Liver (tissue), 9 donors: ENCODE measurements around the gene CSPG4. TPM values are rescaled to one million over a fixed set of nuclear protein-coding genes. Genes with fewer than 3 reads are reported as not detected.
A peak's percentile ranks its signal among the peaks of the same experiment; 100 is the strongest.

Source experiments
- DNase-seq: peaks from one replicate; pipeline ENCODE4 v3.0.0-alpha.2; 2017; ENCODE audit warnings: low spot score
- H3K27ac ChIP-seq, 2 donors: one replicate each; pipeline ENCODE4 v1.7.0; 2013; ENCODE audit warnings: inconsistent platforms in 2 of 2, low read length in 2 of 2, control low read depth in 1 of 2, low read depth in 1 of 2, mild to moderate bottlenecking in 1 of 2
- H3K27me3 ChIP-seq, 4 donors: one replicate each; pipeline versions ENCODE4 v1.6.1 to v1.7.0; 2013; ENCODE audit warnings: low read length in 3 of 4, inconsistent platforms in 1 of 4, mild to moderate bottlenecking in 1 of 4, moderate library complexity in 1 of 4; ENCODE audit not compliant: control insufficient read depth in 4 of 4, insufficient read depth in 4 of 4
- H3K36me3 ChIP-seq, 4 donors: one replicate each; pipeline versions ENCODE4 v1.6.1 to v1.7.0; 2013; ENCODE audit warnings: low read length in 3 of 4, mild to moderate bottlenecking in 3 of 4, low read depth in 1 of 4, moderate library complexity in 1 of 4; ENCODE audit not compliant: control insufficient read depth in 4 of 4, insufficient read depth in 3 of 4
- H3K4me1 ChIP-seq, 4 donors: one replicate each; pipeline versions ENCODE4 v1.6.1 to v1.7.0; 2013; ENCODE audit warnings: low read length in 3 of 4, mild to moderate bottlenecking in 3 of 4, moderate library complexity in 1 of 4; ENCODE audit not compliant: control insufficient read depth in 4 of 4, insufficient read depth in 4 of 4
- H3K4me3 ChIP-seq, 3 donors: one replicate each; pipeline versions ENCODE4 v1.6.1 to v1.7.0; 2013; ENCODE audit warnings: low read length in 3 of 3, control low read depth in 1 of 3, low read depth in 1 of 3, mild to moderate bottlenecking in 1 of 3
- H3K9ac ChIP-seq, 2 donors: one replicate each; pipeline ENCODE4 v1.7.0; 2013; ENCODE audit warnings: low read length in 2 of 2, mild to moderate bottlenecking in 2 of 2, moderate library complexity in 2 of 2, control low read depth in 1 of 2, low read depth in 1 of 2
- H3K9me3 ChIP-seq, 4 donors: one replicate each; pipeline versions ENCODE4 v1.6.1 to v1.7.0; 2013; ENCODE audit warnings: low read length in 3 of 4; ENCODE audit not compliant: control insufficient read depth in 4 of 4
- CTCF ChIP-seq: fragments of 150-350 bp; IDR thresholded peaks from 2 replicates; pipeline ENCODE4 v1.5.1; 2017; ENCODE audit warnings: improper control_type of control experiment, low read depth, low read length; ENCODE audit not compliant: missing input control
- EGR1 ChIP-seq, 2 donors: IDR thresholded peaks; 2 replicates each; pipeline ENCODE4 v1.6.1; 2016 to 2018; ENCODE audit warnings: antibody characterized with exemption in 2 of 2, low read depth in 2 of 2
- FOXA1 ChIP-seq: IDR thresholded peaks from 2 replicates; pipeline ENCODE4 v1.6.1; 2016; ENCODE audit warnings: antibody characterized with exemption
- FOXA2 ChIP-seq: IDR thresholded peaks from 2 replicates; pipeline ENCODE4 v1.6.1; 2016; ENCODE audit warnings: antibody characterized with exemption
- GABPA ChIP-seq, 2 donors: IDR thresholded peaks in 1 of 2; conservative IDR thresholded peaks in 1 of 2; 2 replicates each; pipeline ENCODE4 v1.6.1; 2016; ENCODE audit warnings: antibody characterized with exemption in 2 of 2, mild to moderate bottlenecking in 1 of 2, moderate library complexity in 1 of 2
- HNF4A ChIP-seq, 2 donors: conservative IDR thresholded peaks; 2 replicates each; pipeline ENCODE4 v1.6.1; 2016; ENCODE audit warnings: antibody characterized with exemption in 2 of 2, mild to moderate bottlenecking in 2 of 2
- HNF4G ChIP-seq: IDR thresholded peaks from 2 replicates; pipeline ENCODE4 v1.6.1; 2016; ENCODE audit warnings: antibody characterized with exemption
- JUND ChIP-seq, 2 donors: IDR thresholded peaks; 2 replicates each; pipeline ENCODE4 v1.6.1; 2016; ENCODE audit warnings: antibody characterized with exemption in 2 of 2
- MAX ChIP-seq: IDR thresholded peaks from 2 replicates; pipeline ENCODE4 v1.6.1; 2016; ENCODE audit warnings: antibody characterized with exemption
- NR2F2 ChIP-seq: IDR thresholded peaks from 2 replicates; pipeline ENCODE4 v1.6.1; 2016; ENCODE audit warnings: antibody characterized with exemption
- RAD21 ChIP-seq, 2 donors: IDR thresholded peaks; 2 replicates each; pipeline ENCODE4 v1.6.1; 2016; ENCODE audit warnings: antibody characterized with exemption in 2 of 2, mild to moderate bottlenecking in 2 of 2
- REST ChIP-seq: IDR thresholded peaks from 2 replicates; pipeline ENCODE4 v1.6.1; 2016; ENCODE audit warnings: antibody characterized with exemption, mild to moderate bottlenecking
- RXRA ChIP-seq, 2 donors: IDR thresholded peaks; 2 replicates each; pipeline ENCODE4 v1.6.1; 2017 to 2018; ENCODE audit warnings: antibody characterized with exemption in 2 of 2, mild to moderate bottlenecking in 1 of 2
- SP1 ChIP-seq: IDR thresholded peaks from 2 replicates; pipeline ENCODE4 v1.6.1; 2018; ENCODE audit warnings: antibody characterized with exemption, mild to moderate bottlenecking
- TAF1 ChIP-seq: conservative IDR thresholded peaks from 2 replicates; pipeline ENCODE4 v1.6.1; 2016; ENCODE audit warnings: antibody characterized with exemption, mild to moderate bottlenecking
- YY1 ChIP-seq: IDR thresholded peaks from 2 replicates; pipeline ENCODE4 v1.6.1; 2016; ENCODE audit warnings: antibody characterized with exemption, mild to moderate bottlenecking
- WGBS: extraction: QIAGEN DNeasy Blood & Tissue Kit; methylation state at CpG from one replicate; pipeline ENCODE4 v1.1.7; 2013; 5-methylcytosine and 5-hydroxymethylcytosine counted together
- polyA plus RNA-seq, 2 donors: library from polyadenylated mRNA; stranded (reverse) in 1 of 2; unstranded in 1 of 2; fragments of 200-250 nt in 1 of 2; fragments of >200 nt in 1 of 2; fragmentation: Nextera tagmentation in 1 of 2; extraction: Ambion mirVana in 1 of 2; gene quantifications; one replicate each; pipeline versions ENCODE4 v1.2.1 to v1.2.3, GENCODE V29; 2013 to 2015
- total RNA-seq, 2 donors: library from RNA; depleted of rRNA; stranded (reverse); fragments of >200 nt; gene quantifications; one replicate each; pipeline ENCODE4 v1.2.3, GENCODE V29; 2014
- TF ChIP-seq, protein P1 (sequence below): IDR thresholded peaks from 2 replicates; pipeline ENCODE4 v1.6.1; 2016; ENCODE audit warnings: antibody characterized with exemption
- TF ChIP-seq, protein P2 (sequence below): IDR thresholded peaks from 2 replicates; pipeline ENCODE4 v1.6.1; 2016; ENCODE audit warnings: antibody characterized with exemption
- donor health status: healthy.
- donor health status: healthy.
- donor health status: healthy.
- donor health status: healthy.
- donor health status: healthy.

Gene CSPG4
- total and polyA plus RNA-seq, 4 donors: 0.07 to 1.5 (median 0.76) TPM

- TF ChIP-seq EGR1 (IDR thresholded peaks at IDR 0.05; ENCODE audit: low read depth in 2 of 2) (peak in 1 of 2 donors; percentile 48), RXRA (IDR thresholded peaks at IDR 0.05) (peak; percentile 47 to 60), HNF4G (peak; percentile 79), SP1 (no peak), HNF4A (conservative IDR thresholded peaks at IDR 0.05) (peak; percentile 91), GABPA (IDR thresholded peaks at IDR 0.05 in 1 of 2, conservative IDR thresholded peaks at IDR 0.05 in 1 of 2) (no peak), FOXA2 (no peak), MAX (peak; percentile 99)
- TF ChIP-seq, protein P1, sequence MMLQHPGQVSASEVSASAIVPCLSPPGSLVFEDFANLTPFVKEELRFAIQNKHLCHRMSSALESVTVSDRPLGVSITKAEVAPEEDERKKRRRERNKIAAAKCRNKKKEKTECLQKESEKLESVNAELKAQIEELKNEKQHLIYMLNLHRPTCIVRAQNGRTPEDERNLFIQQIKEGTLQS: no peak
- Histone ChIP-seq H3K9ac (peak overlapping the region; percentile 15 to 40), H3K36me3 (no peaks in the 10 kb centered on the region), H3K4me1 (peaks cover 0 to 33% (median 24%) of the 10 kb centered on the region in 4 donors), H3K27ac (peak overlapping the region; percentile 95 to 98), H3K9me3 (no peaks in the 10 kb centered on the region), H3K27me3 (no peaks in the 10 kb centered on the region), H3K4me3 (peak overlapping the region; percentile 70 to 90 (median 78))
- WGBS: 8% methylated on average over 16 of the region's 16 CpGs
- DNase-seq: no peak
Measured at GRCh38 chr15:75639191-75639708, 73.4 kb downstream of the CSPG4 start.

- no peak for DNase-seq
- Histone ChIP-seq H3K27me3 (no peaks in the 10 kb centered on the region), H3K36me3 (no peaks in the 10 kb centered on the region), H3K4me1 (peaks cover 0 to 33% (median 24%) of the 10 kb centered on the region in 4 donors), H3K27ac (peak overlapping the region; percentile 95 to 98), H3K9ac (peak overlapping the region; percentile 12 to 38), H3K9me3 (no peaks in the 10 kb centered on the region), H3K4me3 (no peak overlapping the region)
- TF ChIP-seq YY1: no peak
- TF ChIP-seq, protein P2, sequence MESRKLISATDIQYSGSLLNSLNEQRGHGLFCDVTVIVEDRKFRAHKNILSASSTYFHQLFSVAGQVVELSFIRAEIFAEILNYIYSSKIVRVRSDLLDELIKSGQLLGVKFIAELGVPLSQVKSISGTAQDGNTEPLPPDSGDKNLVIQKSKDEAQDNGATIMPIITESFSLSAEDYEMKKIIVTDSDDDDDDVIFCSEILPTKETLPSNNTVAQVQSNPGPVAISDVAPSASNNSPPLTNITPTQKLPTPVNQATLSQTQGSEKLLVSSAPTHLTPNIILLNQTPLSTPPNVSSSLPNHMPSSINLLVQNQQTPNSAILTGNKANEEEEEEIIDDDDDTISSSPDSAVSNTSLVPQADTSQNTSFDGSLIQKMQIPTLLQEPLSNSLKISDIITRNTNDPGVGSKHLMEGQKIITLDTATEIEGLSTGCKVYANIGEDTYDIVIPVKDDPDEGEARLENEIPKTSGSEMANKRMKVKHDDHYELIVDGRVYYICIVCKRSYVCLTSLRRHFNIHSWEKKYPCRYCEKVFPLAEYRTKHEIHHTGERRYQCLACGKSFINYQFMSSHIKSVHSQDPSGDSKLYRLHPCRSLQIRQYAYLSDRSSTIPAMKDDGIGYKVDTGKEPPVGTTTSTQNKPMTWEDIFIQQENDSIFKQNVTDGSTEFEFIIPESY: no peak
- TF ChIP-seq NR2F2: no peak
- no peak for TF ChIP-seq JUND (IDR thresholded peaks at IDR 0.05)
- no peak for TF ChIP-seq RAD21 (IDR thresholded peaks at IDR 0.05)
- TF ChIP-seq MAX: no peak
- no peak for TF ChIP-seq FOXA1
- TF ChIP-seq TAF1: no peak
- TF ChIP-seq HNF4A (conservative IDR thresholded peaks at IDR 0.05): no peak
- no peak for TF ChIP-seq EGR1 (IDR thresholded peaks at IDR 0.05; ENCODE audit: low read depth in 2 of 2)
- no peak for TF ChIP-seq FOXA2
- no peak for TF ChIP-seq SP1
- no peak for TF ChIP-seq REST
- TF ChIP-seq, protein P1: no peak
- no peak for TF ChIP-seq GABPA (IDR thresholded peaks at IDR 0.05 in 1 of 2, conservative IDR thresholded peaks at IDR 0.05 in 1 of 2)
- TF ChIP-seq HNF4G: no peak
- no peak for TF ChIP-seq CTCF
- no peak for TF ChIP-seq RXRA (IDR thresholded peaks at IDR 0.05)
- 82% methylated on average over 4 of the region's 4 CpGs for WGBS
Measured at GRCh38 chr15:75637245-75638009, 75.2 kb downstream of the CSPG4 start.
